C4-2B (cell line): Measurements from ENCODE around the gene TMEM100.
A peak's percentile ranks its signal among the peaks of the same experiment; 100 is the strongest.

Experiments used
- H3K27ac ChIP-seq: fragments of 450-650 bp; 2 replicates; pipeline ENCODE4 v1.5.1; 2017
- ZFX ChIP-seq: fragments of 450-650 bp; IDR thresholded peaks from 2 replicates; pipeline ENCODE4 v1.6.1; 2017
- TF ChIP-seq, protein P1 (sequence below): fragments of 450-650 bp; conservative IDR thresholded peaks from 2 replicates; pipeline ENCODE4 v1.5.1; 2017; ENCODE audit warnings: mild to moderate bottlenecking

Gene TMEM100

DNA sequence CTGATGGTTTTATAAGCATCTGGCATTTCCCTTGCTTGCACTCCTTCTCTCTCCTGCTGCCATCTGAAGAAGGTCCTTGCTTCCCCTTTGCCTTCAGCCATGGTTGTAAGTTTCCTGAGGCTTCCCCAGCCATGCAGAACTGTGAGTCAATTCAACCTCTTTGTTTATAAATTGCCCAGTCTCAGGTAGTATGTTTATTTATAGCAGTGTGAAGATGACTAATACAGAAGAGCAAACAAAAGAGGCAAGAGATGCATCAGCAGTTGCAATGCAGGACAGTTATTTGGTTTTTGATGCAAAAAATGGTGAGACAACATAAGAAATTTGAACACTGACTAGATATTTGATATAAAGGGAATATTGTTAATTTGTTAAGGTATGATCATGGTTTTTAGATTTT is 16.8 kb downstream of the TMEM100 start:
- no peak for TF ChIP-seq ZFX
- TF ChIP-seq, protein P1, sequence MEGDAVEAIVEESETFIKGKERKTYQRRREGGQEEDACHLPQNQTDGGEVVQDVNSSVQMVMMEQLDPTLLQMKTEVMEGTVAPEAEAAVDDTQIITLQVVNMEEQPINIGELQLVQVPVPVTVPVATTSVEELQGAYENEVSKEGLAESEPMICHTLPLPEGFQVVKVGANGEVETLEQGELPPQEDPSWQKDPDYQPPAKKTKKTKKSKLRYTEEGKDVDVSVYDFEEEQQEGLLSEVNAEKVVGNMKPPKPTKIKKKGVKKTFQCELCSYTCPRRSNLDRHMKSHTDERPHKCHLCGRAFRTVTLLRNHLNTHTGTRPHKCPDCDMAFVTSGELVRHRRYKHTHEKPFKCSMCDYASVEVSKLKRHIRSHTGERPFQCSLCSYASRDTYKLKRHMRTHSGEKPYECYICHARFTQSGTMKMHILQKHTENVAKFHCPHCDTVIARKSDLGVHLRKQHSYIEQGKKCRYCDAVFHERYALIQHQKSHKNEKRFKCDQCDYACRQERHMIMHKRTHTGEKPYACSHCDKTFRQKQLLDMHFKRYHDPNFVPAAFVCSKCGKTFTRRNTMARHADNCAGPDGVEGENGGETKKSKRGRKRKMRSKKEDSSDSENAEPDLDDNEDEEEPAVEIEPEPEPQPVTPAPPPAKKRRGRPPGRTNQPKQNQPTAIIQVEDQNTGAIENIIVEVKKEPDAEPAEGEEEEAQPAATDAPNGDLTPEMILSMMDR, result no peak

DNA sequence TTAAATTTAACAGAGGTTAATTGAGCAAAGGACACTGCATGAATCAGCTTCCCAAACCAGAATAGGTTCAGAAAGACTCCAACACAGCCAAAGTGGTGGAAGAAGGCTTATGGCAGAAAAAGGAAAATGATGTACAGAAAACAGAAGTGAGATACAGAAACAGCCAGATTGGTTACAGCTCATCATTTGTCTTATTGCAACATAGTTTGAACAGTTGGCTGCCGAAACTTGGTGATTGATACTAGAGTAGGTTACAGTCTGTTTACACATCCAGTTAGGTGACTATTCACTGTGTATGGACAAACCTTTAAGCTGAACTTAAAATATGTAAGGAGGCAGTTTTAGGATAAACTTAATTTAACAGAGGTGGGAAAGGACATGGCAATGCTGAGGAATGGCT is 18.3 kb downstream of the TMEM100 start:
- TF ChIP-seq, protein P1, result no peak
- TF ChIP-seq ZFX, result no peak

More for the DNA sequence above, 16.8 kb downstream of the TMEM100 start:
- peak overlapping the region; percentile 36; the same call in 1 of the 2 replicates for H3K27ac ChIP-seq

DNA sequence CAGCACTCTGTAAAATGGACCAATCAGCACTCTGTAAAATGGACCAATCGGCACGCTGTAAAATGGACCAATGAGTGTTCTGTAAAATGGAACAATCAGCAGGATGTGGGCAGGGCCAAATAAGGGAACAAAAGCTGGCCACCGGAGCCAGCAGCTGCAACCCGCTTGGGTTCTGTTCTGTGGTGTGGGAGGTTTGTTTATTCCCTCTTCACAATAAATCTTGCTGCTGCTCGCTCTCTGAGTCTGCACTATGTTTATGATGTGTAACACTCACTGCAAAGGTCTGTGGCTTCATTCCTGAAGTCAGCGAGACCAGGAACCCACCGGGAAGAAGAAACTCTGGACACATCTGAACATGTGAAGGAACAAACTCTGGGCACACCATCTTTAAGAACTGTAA is 20.5 kb downstream of the TMEM100 start:
- no peak overlapping the region for H3K27ac ChIP-seq
- TF ChIP-seq, protein P1, result no peak
- TF ChIP-seq ZFX, result no peak

More for the DNA sequence above, 18.3 kb downstream of the TMEM100 start:
- no peak overlapping the region for H3K27ac ChIP-seq

DNA sequence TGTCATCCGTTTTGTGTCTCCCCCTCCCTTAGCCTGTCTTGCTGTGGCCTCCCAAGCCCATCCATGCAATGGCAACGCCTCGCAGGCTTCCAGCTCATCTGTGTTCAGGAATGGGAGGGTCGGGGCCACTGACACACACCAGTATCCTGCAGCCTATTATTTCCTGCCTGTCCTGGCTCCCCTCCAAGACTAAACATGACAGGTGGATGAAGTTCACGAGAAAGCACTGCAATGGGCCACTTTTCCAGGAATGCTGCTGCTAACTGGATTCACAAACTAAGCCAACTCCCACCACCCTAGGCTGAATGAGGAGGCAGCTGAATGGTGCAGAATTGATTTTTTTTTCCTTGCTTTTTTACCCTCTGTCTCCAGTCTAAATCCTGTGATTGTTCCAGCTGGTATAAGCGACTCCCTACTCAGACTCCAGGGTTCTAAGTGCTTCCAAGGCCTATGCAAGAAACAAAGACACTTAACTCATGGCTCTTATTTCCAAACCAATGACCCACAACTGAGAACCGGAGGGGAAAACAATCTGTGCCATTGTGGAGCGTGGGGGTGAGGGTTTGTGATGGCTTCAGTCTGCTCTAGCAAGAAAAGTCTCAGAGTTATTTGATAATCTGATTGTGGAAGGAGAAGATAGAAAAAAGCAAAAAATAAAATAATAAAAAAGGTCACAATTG is 23.3 kb downstream of the TMEM100 start:
- TF ChIP-seq ZFX, result no peak
- TF ChIP-seq, protein P1, result no peak
- no peak overlapping the region for H3K27ac ChIP-seq

DNA sequence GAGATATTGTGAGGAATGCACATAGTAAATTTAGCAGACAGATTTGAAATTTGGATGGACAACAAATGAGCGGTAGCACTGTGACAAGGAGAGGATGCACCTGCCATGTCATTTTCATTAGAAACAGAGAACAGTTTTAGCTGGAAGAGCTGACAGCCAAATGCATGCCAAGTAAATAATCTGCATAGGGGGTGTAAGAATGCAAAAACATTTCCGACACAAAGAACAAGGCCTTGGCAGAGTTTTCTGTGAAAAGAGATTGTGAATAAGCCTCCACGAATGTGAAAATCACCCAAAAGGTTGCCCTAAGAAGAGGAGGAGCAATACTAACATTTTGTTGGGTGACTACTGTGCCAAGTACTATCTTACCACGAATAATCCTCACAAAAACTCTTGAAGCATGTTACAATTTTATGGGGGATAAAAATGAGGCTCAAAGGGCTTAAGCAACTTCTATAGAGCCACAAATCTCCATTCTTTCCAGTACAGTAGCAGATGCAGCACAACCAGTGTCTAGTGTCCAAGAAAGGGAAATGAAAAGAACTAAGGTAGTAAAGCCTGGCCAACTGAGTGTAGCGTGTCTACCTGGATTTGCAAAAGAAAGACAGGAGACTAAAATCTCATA is 28.3 kb downstream of the TMEM100 start:
- TF ChIP-seq, protein P1, result no peak
- TF ChIP-seq ZFX, result no peak
- no peak overlapping the region for H3K27ac ChIP-seq

DNA sequence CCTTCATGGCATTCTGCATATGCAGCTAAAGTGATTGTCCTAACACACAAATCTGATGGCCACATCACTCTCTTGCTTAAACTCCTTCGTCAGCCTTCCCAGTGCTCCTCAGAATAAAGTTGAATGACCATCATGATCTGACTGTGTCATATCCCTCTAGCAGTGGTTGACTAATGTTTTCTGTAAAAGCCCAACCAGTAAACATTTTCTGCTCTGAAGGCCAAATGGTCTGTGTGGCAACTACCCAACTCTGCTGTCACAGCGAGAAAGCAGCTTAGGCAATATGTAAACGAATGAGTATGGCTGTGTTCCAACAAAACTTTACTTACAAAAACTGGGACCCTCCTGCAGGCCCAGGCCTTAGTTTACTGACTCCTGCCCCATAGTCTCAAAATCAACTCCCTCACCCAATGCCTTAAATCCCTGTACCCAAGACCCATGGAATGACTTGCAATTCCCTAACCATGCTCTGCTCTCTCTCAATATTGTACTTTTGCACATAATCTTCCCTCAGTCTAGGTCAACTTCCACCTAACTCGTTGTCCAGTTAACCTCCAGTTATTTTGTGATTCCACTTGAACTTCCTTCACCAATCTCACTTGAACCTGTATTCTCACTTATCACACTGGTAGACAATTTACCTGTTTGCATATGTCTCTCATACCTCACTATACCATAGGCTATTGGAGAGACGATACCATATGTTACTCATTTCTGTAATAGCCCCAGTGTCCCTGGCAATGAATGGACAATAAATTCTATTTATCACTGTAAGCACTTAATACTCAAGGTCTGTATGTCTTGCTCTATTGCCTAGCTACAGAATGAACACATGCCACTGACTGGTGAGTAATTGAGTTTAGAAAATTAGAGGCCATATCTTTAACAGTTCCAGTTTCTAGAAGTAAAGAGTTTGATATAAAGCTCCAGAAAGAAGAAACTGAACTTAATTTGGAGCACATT is 29.1 kb downstream of the TMEM100 start:
- H3K27ac ChIP-seq, result no peak overlapping the region
- 0 out of 2 replicates have a peak, but pooled peaks have one; percentile 14 for TF ChIP-seq ZFX
- TF ChIP-seq, protein P1, result no peak

DNA sequence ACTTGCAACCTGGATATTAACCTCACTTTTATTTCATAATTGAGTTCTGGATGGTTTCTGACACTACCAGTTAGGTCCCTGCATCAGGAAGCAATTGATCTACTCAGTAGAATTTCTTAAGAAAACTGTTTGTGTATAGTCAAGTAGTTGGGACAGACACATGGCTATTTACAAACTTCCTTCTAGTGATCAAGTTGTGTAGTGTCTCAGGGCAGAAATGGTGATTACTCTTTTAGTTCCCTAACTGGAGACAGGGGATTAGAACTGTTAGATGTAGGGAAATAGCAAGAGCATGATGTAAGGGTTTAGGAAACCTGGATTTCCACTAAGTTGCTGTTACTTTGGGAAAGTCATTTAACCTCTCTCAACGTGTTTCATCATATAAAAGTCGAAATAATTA is 30.4 kb downstream of the TMEM100 start:
- TF ChIP-seq, protein P1, result no peak
- TF ChIP-seq ZFX, result no peak

More for the DNA sequence above, 30.4 kb downstream of the TMEM100 start:
- no peak overlapping the region for H3K27ac ChIP-seq
